BJ (cell line): Measurements from ENCODE around the gene NCF4. TPM values are rescaled to one million over a fixed set of nuclear protein-coding genes. Genes with fewer than 3 reads are reported as not detected.

Experiments used
- CTCF ChIA-PET: fragments of 350-600 bp; formaldehyde crosslinking; extraction: SDS; loops from one replicate; lab custom pipeline; 2021; ENCODE audit warnings: antibody characterized with exemption, inconsistent platforms; lab: Yijun Ruan, JAX
- POLR2A ChIA-PET: fragments of 300-600 bp; sonication (Branson Sonifier 250); formaldehyde crosslinking; extraction: SDS; loops from one replicate; lab custom pipeline; 2021; ENCODE audit warnings: antibody characterized with exemption; lab: Charles Lee
- DNase-seq: peaks from one replicate; pipeline ENCODE4 v3.0.0-alpha.2; 2011; ENCODE audit warnings: low read depth
- H3K27me3 ChIP-seq: 2 replicates; pipeline ENCODE4 v1.6.0; 2011; ENCODE audit warnings: low read length; ENCODE audit not compliant: control insufficient read depth, insufficient read depth
- H3K36me3 ChIP-seq: 2 replicates; pipeline ENCODE4 v1.5.1; 2011; ENCODE audit warnings: low read length; ENCODE audit not compliant: control insufficient read depth, insufficient read depth
- H3K4me3 ChIP-seq: 2 replicates; pipeline ENCODE4 v1.5.1; 2011; ENCODE audit warnings: low read depth, mild to moderate bottlenecking, control low read depth, low read length
- polyA plus RNA-seq: library from polyadenylated mRNA; depleted of rRNA; stranded (reverse); fragments of >200 nt; gene quantifications from 2 replicates; pipeline ENCODE4 v1.2.3, GENCODE V29; 2011
- TF ChIP-seq, protein P1 (sequence below): IDR thresholded peaks from 2 replicates; pipeline ENCODE4 v1.5.1; 2011; ENCODE audit warnings: low read depth, mild to moderate bottlenecking, control low read depth, inconsistent platforms, low read length, moderate library complexity; ENCODE audit not compliant: insufficient read depth

The NCF4 gene
- polyA plus RNA-seq, 1 experiment, result not detected

DNA sequence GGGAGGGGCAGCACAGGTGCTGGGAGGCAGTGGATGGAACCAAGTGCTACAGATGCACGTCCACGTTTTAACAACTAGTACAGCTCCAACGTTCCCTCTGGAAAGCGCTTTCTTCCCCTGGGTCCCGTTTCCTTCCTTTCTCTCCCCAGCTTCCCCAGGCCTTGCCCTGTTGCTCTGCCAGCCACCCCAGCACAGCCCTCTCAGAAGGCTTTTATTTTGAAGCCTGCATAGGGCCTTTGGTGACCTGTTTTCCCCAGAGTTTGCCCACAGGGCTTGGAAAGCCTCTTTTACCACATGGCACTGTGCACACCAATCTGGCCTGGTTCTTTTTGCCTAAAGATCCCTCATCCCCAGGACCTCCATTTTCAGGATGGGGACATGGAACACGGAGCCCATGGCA is 13.9 kb upstream of the NCF4 start:
- Histone ChIP-seq H3K36me3 (no peaks in the 10 kb centered on the region), H3K4me3 (no peak overlapping the region), H3K27me3 (peaks cover 15% of the 10 kb centered on the region)
- DNase-seq, result no peak
- POLR2A ChIA-PET, result no interaction called here
- CTCF ChIA-PET, result interaction anchor here (1.0 to 5.4 kb wide), 2 partner anchors 10 to 135 kb away, joined by 3 to 58 read pairs; no protein-coding TSS in a partner anchor
- TF ChIP-seq, protein P1, sequence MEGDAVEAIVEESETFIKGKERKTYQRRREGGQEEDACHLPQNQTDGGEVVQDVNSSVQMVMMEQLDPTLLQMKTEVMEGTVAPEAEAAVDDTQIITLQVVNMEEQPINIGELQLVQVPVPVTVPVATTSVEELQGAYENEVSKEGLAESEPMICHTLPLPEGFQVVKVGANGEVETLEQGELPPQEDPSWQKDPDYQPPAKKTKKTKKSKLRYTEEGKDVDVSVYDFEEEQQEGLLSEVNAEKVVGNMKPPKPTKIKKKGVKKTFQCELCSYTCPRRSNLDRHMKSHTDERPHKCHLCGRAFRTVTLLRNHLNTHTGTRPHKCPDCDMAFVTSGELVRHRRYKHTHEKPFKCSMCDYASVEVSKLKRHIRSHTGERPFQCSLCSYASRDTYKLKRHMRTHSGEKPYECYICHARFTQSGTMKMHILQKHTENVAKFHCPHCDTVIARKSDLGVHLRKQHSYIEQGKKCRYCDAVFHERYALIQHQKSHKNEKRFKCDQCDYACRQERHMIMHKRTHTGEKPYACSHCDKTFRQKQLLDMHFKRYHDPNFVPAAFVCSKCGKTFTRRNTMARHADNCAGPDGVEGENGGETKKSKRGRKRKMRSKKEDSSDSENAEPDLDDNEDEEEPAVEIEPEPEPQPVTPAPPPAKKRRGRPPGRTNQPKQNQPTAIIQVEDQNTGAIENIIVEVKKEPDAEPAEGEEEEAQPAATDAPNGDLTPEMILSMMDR, result no peak

DNA sequence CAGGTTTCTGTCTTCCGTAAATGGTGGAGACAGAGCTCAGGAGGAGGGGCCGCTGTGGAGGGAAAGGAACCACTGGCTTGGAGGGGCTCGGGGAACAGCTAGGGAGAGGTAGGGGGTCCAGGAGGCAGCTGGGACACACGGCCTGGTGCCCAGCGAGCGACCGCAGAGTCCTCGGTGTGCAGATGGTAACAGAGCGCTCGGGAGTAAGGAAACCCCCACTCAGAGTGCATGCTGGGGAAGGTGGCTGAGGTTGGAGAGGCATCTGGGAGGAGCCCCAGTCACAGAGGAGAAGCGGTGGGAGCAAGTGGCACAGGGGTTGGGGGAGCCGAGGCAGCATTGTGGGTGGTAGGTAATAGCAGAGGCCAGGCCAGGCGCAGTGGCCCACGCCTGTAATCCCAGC is 10.8 kb upstream of the NCF4 start:
- no peak for DNase-seq
- Histone ChIP-seq H3K36me3 (no peaks in the 10 kb centered on the region), H3K4me3 (no peak overlapping the region), H3K27me3 (peaks cover 13% of the 10 kb centered on the region)
- CTCF ChIA-PET, result interaction anchor here (1.3 to 1.4 kb wide), 3 partner anchors 16 to 303 kb away, joined by 3 to 4 read pairs (median 3); no protein-coding TSS in a partner anchor
- POLR2A ChIA-PET, result no interaction called here
- TF ChIP-seq, protein P1, result no peak

DNA sequence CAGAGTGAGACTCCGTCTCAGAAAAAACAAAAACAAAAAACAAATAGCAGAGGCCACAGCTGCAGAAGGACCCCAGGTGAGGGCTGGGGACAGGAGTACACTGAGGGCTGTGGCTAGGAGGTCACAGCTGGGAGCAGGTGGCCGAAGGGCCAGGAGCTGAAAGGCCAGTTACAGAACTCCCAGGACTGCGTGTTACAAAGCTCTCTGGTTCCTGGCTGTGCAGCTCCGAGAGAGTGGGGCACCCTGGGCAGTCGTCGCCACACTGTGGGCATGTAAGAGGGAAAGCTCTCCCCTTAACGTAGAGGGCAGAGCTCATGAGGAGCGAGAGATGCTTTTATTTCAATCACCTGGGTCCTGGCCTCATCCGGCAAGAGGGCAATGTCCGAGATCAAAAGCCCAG is 10.1 kb upstream of the NCF4 start:
- Histone ChIP-seq H3K36me3 (no peaks in the 10 kb centered on the region), H3K27me3 (peaks cover 11% of the 10 kb centered on the region), H3K4me3 (no peak overlapping the region)
- ChIA-PET CTCF (interaction anchor here (1.3 to 1.4 kb wide), 3 partner anchors 15 to 304 kb away, joined by 3 to 4 read pairs (median 3); no protein-coding TSS in a partner anchor), POLR2A (no interaction called here)
- DNase-seq, result no peak
- TF ChIP-seq, protein P1, result no peak

DNA sequence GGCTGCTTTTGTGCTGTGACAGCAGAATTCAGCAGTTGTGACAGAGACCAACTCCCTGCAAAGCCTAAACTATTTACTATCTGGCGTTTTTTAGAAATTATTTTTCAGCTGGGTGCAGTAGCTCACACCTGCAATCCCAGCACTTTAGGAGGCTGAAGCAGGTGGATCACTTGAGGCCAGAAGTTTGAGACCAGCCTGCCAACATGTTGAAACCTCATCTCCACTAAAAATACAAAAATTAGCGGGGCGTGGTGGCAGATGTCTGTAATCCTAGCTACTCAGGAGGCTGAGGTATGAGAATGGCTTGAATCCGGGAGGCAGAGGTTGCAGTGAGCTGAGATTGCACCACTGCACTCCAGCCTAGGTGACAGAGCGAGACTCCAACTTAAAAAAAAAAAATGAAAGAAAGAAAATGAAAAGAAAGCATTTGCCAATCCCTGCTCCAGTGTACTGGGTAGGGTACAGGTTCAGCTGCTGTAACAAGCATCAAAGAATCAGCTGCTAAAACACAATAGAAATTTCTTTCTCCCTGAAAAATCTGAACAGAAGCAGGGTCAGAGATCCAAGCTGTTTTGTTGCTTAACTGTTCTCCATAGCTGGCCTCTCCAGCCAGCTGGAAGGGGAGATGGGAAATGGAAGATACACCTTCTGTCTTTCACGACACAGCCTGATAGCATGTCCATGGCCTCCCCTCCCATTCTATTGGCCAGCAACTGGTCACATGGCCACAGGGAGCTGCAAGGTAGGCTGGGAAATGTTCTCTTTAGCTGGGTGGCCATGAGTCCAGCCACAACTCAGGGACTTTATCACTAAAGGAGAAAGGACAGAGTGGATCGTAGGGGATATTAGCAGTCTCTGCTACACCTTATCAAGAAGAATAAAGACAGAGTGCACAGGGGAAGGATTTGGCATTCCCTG is 8.5 kb upstream of the NCF4 start:
- POLR2A ChIA-PET, result no interaction called here
- CTCF ChIA-PET, result interaction anchor here (0.9 to 2.6 kb wide), 10 partner anchors 8 to 305 kb away, joined by 3 to 13 read pairs (median 4); partner anchors contain the start of gene NCF4
- TF ChIP-seq, protein P1, result no peak

DNA sequence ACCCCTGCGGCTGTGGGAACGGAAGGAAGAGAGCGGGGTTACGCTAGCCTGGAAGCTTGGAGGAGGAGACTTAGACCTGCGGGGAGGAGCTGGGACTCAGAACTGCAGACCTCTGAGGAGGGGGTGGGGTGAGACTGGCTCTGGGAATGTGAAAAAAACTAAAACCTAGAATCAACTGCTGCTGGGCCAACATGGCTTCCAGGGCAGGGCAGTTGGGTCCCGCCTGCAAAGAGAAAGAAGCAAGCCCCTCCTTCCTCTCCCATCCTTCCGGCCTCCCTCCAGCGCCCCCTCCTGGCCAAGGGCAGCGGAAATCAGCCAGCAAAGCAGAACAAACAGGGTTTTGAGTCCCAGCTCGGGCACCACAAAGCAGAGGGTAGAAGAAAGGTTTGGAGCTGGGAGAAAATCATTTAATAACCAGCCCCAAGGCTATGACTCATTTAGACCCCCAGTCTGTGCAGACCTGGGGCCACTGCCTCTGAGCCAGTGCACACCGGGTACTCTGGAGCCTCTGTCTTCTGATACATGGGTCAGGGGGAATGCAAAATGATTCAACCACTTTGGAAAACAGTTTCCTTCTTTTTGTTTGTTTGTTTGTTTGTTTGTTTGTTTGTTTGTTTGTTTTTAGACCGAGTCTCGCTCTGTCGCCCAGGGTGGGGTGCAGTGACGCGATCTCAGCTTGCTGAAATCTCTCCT is 7.3 kb upstream of the NCF4 start:
- ChIA-PET POLR2A (no interaction called here), CTCF (interaction anchor here (0.6 to 2.6 kb wide), 10 partner anchors 8 to 306 kb away, joined by 3 to 13 read pairs (median 4); no protein-coding TSS in a partner anchor)
- no peak for DNase-seq
- TF ChIP-seq, protein P1, result peak; percentile 65
- H3K27me3 ChIP-seq, result peaks cover 14% of the 10 kb centered on the region
- H3K36me3 ChIP-seq, result no peaks in the 10 kb centered on the region
- no peak overlapping the region for H3K4me3 ChIP-seq

More for the DNA sequence above, 8.5 kb upstream of the NCF4 start:
- Histone ChIP-seq H3K4me3 (no peak overlapping the region), H3K27me3 (peaks cover 8% of the 10 kb centered on the region), H3K36me3 (no peaks in the 10 kb centered on the region)
- no peak for DNase-seq
